A549 (cell line): ENCODE data around the gene USP11.

Source experiments
- EHMT2 ChIP-seq: fragments of 200-600 bp; sonication (generic); IDR thresholded peaks from 2 replicates; pipeline ENCODE4 v1.6.1; 2016; ENCODE audit warnings: antibody characterized with exemption, low read depth, mild to moderate bottlenecking, moderate library complexity
- GATA3 ChIP-seq: IDR thresholded peaks from 2 replicates; pipeline ENCODE4 v1.6.1; 2012; ENCODE audit warnings: borderline replicate concordance
- HES2 ChIP-seq: fragments of >200 bp; sonication (Bioruptor Twin); formaldehyde crosslinking; IDR thresholded peaks from 2 replicates; pipeline ENCODE4 v1.6.1; 2016
- MYC ChIP-seq: IDR thresholded peaks from 2 replicates; pipeline ENCODE4 v1.6.1; 2012; ENCODE audit warnings: mild to moderate bottlenecking, inconsistent platforms, low read length, improper control_type of control experiment, borderline replicate concordance
- POLR2A ChIP-seq: IDR thresholded peaks from 2 replicates; pipeline ENCODE4 v1.6.1; 2012; ENCODE audit warnings: mild to moderate bottlenecking, low read length
- POLR2AphosphoS2 ChIP-seq: conservative IDR thresholded peaks from 2 replicates; pipeline ENCODE4 v1.6.1; 2012; ENCODE audit warnings: low read length, improper control_type of control experiment, inconsistent platforms
- RFX5 ChIP-seq: fragments of 450-650 bp; IDR thresholded peaks from 2 replicates; pipeline ENCODE4 v1.7.1; 2014; ENCODE audit warnings: antibody characterized with exemption, mild to moderate bottlenecking, moderate library complexity
- USF2 ChIP-seq: fragments of 450-650 bp; IDR thresholded peaks from 2 replicates; pipeline ENCODE4 v1.6.1; 2014; ENCODE audit warnings: antibody characterized with exemption
- ZNF302 ChIP-seq: fragments of 250-450 bp; sonication (Bioruptor Pico); IDR thresholded peaks from 2 replicates; pipeline ENCODE4 v1.9.0; 2021; ENCODE audit warnings: inconsistent platforms, mild to moderate bottlenecking, moderate library complexity
- TF ChIP-seq, protein P1 (sequence below): fragments of >200 bp; sonication (Bioruptor Twin); formaldehyde crosslinking; IDR thresholded peaks from 3 replicates; pipeline ENCODE4 v1.5.1; 2016
- TF ChIP-seq, protein P2 (sequence below): fragments of 200-600 bp; sonication (generic); IDR thresholded peaks from 2 replicates; pipeline ENCODE4 v1.6.1; 2016; ENCODE audit warnings: antibody characterized with exemption, mild to moderate bottlenecking, moderate library complexity

DNA sequence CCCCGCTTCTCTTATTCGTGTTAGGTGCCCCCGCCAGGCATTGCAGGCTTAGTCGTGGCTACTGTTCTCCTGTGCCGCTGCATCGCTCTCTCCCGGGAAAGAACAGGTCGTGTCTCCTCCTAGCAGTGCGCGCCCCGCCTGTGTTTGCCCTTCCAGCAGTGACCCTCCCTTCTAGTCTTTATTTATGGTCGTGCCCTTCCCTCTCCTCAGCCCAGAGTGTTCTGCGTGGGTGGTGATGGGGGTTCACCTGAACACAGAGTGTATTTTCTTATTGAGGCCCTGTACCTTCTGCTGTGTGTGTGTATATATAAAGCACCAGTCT, 15.2 kb downstream of the USP11 start:
- no peak for TF ChIP-seq USF2
- TF ChIP-seq, protein P1, sequence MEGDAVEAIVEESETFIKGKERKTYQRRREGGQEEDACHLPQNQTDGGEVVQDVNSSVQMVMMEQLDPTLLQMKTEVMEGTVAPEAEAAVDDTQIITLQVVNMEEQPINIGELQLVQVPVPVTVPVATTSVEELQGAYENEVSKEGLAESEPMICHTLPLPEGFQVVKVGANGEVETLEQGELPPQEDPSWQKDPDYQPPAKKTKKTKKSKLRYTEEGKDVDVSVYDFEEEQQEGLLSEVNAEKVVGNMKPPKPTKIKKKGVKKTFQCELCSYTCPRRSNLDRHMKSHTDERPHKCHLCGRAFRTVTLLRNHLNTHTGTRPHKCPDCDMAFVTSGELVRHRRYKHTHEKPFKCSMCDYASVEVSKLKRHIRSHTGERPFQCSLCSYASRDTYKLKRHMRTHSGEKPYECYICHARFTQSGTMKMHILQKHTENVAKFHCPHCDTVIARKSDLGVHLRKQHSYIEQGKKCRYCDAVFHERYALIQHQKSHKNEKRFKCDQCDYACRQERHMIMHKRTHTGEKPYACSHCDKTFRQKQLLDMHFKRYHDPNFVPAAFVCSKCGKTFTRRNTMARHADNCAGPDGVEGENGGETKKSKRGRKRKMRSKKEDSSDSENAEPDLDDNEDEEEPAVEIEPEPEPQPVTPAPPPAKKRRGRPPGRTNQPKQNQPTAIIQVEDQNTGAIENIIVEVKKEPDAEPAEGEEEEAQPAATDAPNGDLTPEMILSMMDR: no peak
- TF ChIP-seq HES2: no peak
- no peak for TF ChIP-seq MYC
- TF ChIP-seq GATA3: no peak
- TF ChIP-seq, protein P2, sequence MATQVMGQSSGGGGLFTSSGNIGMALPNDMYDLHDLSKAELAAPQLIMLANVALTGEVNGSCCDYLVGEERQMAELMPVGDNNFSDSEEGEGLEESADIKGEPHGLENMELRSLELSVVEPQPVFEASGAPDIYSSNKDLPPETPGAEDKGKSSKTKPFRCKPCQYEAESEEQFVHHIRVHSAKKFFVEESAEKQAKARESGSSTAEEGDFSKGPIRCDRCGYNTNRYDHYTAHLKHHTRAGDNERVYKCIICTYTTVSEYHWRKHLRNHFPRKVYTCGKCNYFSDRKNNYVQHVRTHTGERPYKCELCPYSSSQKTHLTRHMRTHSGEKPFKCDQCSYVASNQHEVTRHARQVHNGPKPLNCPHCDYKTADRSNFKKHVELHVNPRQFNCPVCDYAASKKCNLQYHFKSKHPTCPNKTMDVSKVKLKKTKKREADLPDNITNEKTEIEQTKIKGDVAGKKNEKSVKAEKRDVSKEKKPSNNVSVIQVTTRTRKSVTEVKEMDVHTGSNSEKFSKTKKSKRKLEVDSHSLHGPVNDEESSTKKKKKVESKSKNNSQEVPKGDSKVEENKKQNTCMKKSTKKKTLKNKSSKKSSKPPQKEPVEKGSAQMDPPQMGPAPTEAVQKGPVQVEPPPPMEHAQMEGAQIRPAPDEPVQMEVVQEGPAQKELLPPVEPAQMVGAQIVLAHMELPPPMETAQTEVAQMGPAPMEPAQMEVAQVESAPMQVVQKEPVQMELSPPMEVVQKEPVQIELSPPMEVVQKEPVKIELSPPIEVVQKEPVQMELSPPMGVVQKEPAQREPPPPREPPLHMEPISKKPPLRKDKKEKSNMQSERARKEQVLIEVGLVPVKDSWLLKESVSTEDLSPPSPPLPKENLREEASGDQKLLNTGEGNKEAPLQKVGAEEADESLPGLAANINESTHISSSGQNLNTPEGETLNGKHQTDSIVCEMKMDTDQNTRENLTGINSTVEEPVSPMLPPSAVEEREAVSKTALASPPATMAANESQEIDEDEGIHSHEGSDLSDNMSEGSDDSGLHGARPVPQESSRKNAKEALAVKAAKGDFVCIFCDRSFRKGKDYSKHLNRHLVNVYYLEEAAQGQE: no peak
- no peak for TF ChIP-seq EHMT2
- no peak for TF ChIP-seq POLR2A
- no peak for TF ChIP-seq POLR2AphosphoS2
- no peak for TF ChIP-seq ZNF302 (CRISPR knock-in tag)
- TF ChIP-seq RFX5: no peak
